SK-N-MC (cell line): ENCODE results near the gene TNC.

Experiments
- DNase-seq: peaks from one replicate; pipeline ENCODE4 v3.0.0-alpha.2; 2011; ENCODE audit warnings: low read depth, low spot score
- H3K27ac ChIP-seq: fragments of 200-600 bp; sonication (generic); 2 replicates; pipeline ENCODE4 v1.5.1; 2016; ENCODE audit warnings: mixed run types
- H3K36me3 ChIP-seq: fragments of 200-600 bp; sonication (generic); 2 replicates; pipeline ENCODE4 v1.6.1; 2017; ENCODE audit warnings: antibody characterized with exemption, low read length, mixed read lengths; ENCODE audit not compliant: insufficient read depth
- H3K4me3 ChIP-seq: fragments of 200-600 bp; sonication (generic); 2 replicates; pipeline ENCODE4 v1.5.1; 2016
- H3K9ac ChIP-seq: fragments of 200-600 bp; sonication (generic); 2 replicates; pipeline ENCODE4 v1.8.0; 2017; ENCODE audit warnings: mixed run types, mixed read lengths; ENCODE audit not compliant: insufficient read length
- H3K9me3 ChIP-seq: fragments of 200-600 bp; sonication (generic); 2 replicates; pipeline ENCODE4 v1.6.1; 2017; ENCODE audit warnings: low read depth, mild to moderate bottlenecking, antibody characterized with exemption, low read length, moderate library complexity, mixed read lengths
- EZH2 ChIP-seq: fragments of 200-600 bp; sonication (generic); IDR thresholded peaks from one replicate; pipeline ENCODE4 v1.6.1; 2017; ENCODE audit warnings: antibody characterized with exemption
- FOXP2 ChIP-seq: optimal IDR thresholded peaks from 2 replicates; pipeline ENCODE3; 2011; ENCODE audit warnings: mild to moderate bottlenecking, moderate library complexity; ENCODE audit not compliant: insufficient read depth; ENCODE audit errors: extremely low read length, control extremely low read depth
- POLR2AphosphoS5 ChIP-seq: IDR thresholded peaks from 2 replicates; pipeline ENCODE4 v1.6.1; 2012; ENCODE audit warnings: mild to moderate bottlenecking, low read depth, low read length, borderline replicate concordance

TNC gene

DNA sequence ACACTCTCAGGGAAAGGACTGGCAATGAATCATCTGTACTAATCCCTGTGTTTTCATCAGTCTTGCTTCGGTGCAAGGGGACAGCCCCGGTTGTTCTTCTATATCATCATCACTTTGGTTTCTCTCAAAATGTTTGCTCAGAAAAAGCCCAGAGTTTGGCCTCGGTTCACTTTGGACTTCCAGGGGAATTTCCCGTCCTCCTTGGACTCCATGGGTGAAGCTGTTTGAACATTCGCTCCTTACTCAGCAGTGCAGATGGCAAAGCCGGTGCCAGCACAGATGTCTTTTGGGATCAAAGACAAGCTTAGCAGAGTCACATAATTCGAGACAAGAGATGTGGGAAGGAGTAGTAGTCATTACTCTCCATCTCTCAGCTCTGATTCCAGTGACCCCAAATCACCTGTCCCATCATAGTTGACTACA lies 117.7 kb downstream of the TNC start:
- Histone ChIP-seq H3K36me3 (no peaks in the 10 kb centered on the region), H3K27ac (no peak overlapping the region), H3K9me3 (no peaks in the 10 kb centered on the region), H3K9ac (no peak overlapping the region), H3K4me3 (no peak overlapping the region)
- no peak for DNase-seq
- TF ChIP-seq EZH2 (no peak), FOXP2 (no peak), POLR2AphosphoS5 (no peak)

DNA sequence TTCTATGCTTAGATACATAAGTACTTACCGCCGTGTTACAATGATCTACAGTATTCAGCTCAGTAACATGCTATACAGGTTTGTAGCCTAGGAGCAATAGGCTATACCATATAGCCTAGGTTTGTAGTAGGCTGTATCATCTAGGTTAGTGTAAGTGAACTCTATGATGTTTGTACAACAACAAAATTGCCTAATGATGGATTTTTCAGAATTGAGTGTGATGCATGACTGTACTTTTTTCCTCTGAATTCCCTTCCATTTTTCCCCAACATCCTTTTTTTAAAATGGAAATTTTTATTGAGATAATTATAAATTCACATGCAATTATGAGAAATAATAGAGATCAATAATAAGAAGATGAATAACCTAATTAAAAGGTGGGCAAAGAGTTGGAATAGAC lies 119.6 kb downstream of the TNC start:
- Histone ChIP-seq H3K4me3 (no peak overlapping the region), H3K27ac (no peak overlapping the region), H3K9ac (no peak overlapping the region), H3K9me3 (no peaks in the 10 kb centered on the region), H3K36me3 (no peaks in the 10 kb centered on the region)
- DNase-seq, result no peak
- TF ChIP-seq EZH2, result no peak

DNA sequence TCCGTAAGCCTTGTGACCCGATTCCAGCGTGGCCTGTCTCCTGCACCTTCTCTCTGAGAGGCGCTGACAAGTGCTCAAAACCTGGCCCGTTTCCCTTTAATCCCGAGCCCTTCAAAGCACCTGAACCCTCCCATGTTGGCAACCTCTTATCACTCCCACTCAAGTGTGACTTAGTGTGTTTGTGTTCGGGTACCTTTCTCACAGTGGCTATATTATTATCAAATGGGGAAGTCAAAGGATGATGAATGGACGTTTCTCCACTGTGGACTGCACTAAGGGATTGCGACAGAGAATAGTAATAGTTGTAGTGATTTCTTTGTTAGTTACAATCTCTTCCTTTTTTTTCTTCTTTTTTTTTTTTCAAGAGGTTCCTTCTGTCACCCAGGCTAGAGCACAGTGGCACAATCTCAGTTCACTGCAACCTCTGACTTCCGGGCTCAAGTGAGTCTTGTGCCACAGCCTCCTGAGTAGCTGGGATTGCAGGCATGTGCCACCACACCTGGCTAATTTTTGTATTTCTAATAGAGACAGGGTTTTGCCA lies 122.2 kb downstream of the TNC start:
- no peak for TF ChIP-seq FOXP2
- TF ChIP-seq EZH2, result no peak
- no peak for TF ChIP-seq POLR2AphosphoS5
- Histone ChIP-seq H3K9ac (no peak overlapping the region), H3K36me3 (no peaks in the 10 kb centered on the region), H3K27ac (no peak overlapping the region), H3K4me3 (no peak overlapping the region), H3K9me3 (no peaks in the 10 kb centered on the region)
- no peak for DNase-seq

DNA sequence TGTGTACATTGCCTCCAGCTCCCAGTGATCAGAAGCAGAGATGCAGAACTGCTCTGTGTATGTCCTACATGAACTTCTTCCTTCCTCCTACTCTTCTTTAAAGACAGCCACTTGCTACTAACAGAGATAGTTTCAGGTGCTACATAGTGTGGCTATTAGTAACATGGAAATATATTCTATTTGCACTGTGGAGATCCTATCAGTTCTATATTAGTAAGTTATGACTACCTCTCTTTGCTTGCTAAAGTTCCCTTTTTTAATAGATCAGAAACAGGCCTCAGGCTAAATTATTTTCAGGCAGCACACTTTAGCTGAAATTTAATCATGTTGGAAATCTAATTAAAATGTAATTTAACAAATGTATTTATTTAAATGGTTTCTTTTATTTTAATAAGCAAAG lies 123.2 kb downstream of the TNC start:
- no peaks in the 10 kb centered on the region for H3K9me3 ChIP-seq

DNA sequence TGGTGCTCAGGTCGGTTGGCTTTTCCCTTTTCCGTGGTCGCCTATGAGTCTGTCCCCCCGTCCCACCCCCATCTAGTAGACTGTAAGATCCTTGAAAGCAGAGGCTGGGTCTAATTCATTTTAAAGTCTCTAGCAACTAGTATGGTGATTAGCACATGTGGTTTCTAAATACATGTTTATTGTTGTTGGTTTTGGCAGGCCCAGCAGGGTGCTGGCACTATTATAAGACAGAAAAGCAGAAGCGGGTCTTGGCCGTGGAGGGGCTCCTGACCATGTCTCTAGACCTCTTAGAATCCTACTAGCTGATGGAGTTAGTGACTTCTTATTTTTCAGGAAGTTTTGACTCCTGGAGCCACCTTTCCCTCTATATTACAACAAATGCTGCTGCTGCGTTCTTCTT lies 126.1 kb downstream of the TNC start:
- Histone ChIP-seq H3K9ac (no peak overlapping the region), H3K9me3 (no peaks in the 10 kb centered on the region), H3K27ac (no peak overlapping the region)

More for the DNA sequence above, 123.2 kb downstream of the TNC start:
- no peak overlapping the region for H3K9ac ChIP-seq
- no peak for DNase-seq
- H3K4me3 ChIP-seq, result no peak overlapping the region
- H3K36me3 ChIP-seq, result no peaks in the 10 kb centered on the region
- TF ChIP-seq EZH2, result no peak
- no peak for TF ChIP-seq FOXP2
- TF ChIP-seq POLR2AphosphoS5, result no peak
- H3K27ac ChIP-seq, result no peak overlapping the region

DNA sequence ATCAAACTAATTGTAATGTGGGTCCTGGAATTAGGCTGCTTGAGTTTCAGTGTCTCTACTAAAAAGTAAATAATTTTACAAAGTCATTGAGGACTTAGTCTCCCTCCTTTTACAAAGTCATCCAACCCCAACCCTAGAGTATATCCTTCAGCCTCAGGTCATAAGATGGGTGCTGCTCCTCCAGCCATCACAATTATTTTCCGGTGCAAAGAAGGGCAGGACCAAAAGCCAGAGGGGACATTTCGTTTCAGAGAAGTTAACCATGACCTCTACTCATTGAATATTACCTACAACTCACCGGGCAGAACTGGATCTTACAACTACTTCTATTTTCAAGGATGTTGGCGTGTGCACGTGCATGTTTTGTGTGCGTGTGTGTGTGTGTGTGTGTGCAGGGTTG lies 127.1 kb downstream of the TNC start:
- no peak for TF ChIP-seq EZH2
- TF ChIP-seq POLR2AphosphoS5, result no peak
- TF ChIP-seq FOXP2, result no peak
- Histone ChIP-seq H3K4me3 (no peak overlapping the region), H3K9me3 (no peaks in the 10 kb centered on the region), H3K27ac (no peak overlapping the region), H3K9ac (no peak overlapping the region), H3K36me3 (no peaks in the 10 kb centered on the region)
- no peak for DNase-seq

More for the DNA sequence above, 126.1 kb downstream of the TNC start:
- Histone ChIP-seq H3K36me3 (no peaks in the 10 kb centered on the region), H3K4me3 (no peak overlapping the region)
- no peak for DNase-seq
- TF ChIP-seq POLR2AphosphoS5, result no peak
- no peak for TF ChIP-seq EZH2
- TF ChIP-seq FOXP2, result no peak

DNA sequence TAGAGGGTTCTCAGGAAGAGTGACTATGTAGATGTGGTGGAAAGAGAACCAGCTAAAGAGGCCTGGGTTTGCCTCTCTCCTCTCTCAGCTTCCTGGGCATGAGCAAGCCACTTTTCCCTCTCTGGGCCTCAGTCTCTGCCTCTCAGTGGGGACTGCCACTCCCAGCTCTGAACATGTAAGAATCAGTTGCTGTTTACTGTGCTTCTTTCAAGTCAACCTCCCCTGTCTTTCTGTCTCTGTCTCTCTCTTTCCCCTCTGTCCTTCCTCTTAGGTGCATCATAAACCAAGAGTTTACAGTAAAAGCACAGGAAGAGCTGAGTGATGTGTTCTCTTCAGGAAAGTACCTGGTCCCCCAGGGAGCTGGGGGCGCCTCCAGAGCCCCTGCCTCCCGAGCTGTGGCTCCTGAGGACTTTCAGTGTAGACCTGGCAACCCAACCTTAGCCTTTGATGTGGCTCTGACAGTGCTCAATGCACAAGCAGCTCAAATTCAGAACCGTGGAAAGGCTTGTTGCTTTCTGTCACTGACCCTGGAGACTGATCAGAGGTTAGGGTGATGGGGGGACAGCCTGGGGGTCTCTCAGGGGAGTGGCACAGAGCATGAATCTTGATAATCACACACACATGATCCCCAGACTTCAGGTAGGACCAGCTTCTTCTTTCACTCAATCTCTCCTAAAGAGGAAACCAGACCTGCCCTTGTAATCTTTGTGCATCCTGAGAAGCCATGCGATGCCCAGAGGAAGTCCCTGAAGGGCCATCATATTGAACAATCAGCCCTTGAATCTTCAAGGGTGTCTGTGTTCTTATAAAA lies 128.2 kb downstream of the TNC start:
- no peak overlapping the region for H3K9ac ChIP-seq
- no peak for DNase-seq

DNA sequence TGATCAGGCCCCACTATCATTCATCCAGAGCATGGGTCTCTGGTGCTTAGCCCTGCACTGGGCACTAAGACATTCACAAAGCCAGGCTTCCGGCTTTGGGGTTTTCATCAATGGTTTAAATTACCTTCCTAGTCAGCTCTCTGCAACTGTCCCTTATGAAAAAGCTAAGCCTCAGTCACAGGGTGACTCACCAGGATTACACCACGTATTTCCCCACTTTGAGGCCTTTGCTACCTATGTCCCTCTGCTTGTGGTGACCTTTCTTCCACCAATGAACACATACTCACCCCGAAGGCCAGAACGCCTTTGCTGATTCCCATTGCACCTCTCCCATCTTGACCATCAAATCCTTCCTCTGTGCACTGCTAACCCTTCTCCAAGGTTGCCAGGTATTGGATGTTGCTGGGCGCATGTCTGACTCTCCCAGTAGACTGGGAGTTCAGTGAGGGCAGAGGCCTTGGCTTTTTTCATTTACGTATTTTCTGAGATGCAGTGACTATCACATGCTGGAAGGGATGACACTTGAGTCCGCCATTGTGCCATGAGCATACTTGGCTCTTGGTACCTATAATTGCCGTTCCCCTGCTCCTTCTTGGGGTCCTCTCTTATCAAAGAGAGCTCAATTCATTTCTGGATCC lies 128.9 kb downstream of the TNC start:
- no peak for TF ChIP-seq FOXP2
- TF ChIP-seq POLR2AphosphoS5, result no peak
- TF ChIP-seq EZH2, result no peak
- DNase-seq, result no peak
- no peak overlapping the region for H3K4me3 ChIP-seq
- H3K27ac ChIP-seq, result no peak overlapping the region
- no peak overlapping the region for H3K9ac ChIP-seq
- no peaks in the 10 kb centered on the region for H3K36me3 ChIP-seq
- H3K9me3 ChIP-seq, result no peaks in the 10 kb centered on the region

More for the DNA sequence above, 128.2 kb downstream of the TNC start:
- H3K27ac ChIP-seq, result no peak overlapping the region
- H3K36me3 ChIP-seq, result no peaks in the 10 kb centered on the region
- TF ChIP-seq FOXP2, result no peak
- no peak for TF ChIP-seq EZH2
- TF ChIP-seq POLR2AphosphoS5, result no peak
- H3K9me3 ChIP-seq, result no peaks in the 10 kb centered on the region
- H3K4me3 ChIP-seq, result no peak overlapping the region

DNA sequence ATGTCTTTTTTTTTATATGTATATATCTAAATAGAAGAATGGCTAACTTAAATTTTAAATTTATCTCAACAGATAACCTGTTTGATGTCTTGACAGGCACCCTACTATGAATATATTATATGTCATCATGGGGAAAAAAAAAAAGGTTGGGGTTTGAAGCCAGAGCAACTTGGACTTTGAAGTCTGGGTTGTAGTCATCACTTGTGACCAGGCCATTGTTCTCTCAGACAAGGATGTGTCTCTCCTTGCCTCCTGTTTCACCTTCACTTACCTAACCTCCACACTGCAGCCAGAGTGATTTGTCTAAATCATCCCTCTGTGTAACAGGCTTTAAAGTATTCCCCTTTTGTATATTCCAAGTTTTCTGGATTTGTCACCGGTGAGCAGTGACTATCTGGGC lies 130.8 kb downstream of the TNC start:
- TF ChIP-seq POLR2AphosphoS5, result no peak
- no peak for TF ChIP-seq EZH2
- no peak for TF ChIP-seq FOXP2
- Histone ChIP-seq H3K4me3 (no peak overlapping the region), H3K36me3 (no peaks in the 10 kb centered on the region), H3K9me3 (no peaks in the 10 kb centered on the region), H3K9ac (no peak overlapping the region), H3K27ac (no peak overlapping the region)
- DNase-seq, result no peak
